ENCODE measurements around the gene PARP12.

PARP12 gene

GRCh38 chr7:140048989-140049338 lies 13.8 kb downstream of the PARP12 start:
- H3K4me1 ChIP-seq (ENCODE audit: control insufficient read depth, low read length): peaks cover 5% of the 10 kb centered on the region
- no peaks in the 10 kb centered on the region for H4K20me1 ChIP-seq (ENCODE audit: control insufficient read depth, insufficient read depth, low read depth, low read length)
- no peaks in the 10 kb centered on the region for H3K27me3 ChIP-seq (ENCODE audit: control insufficient read depth, low read length)
- H3K4me2 ChIP-seq (ENCODE audit: low read length): no peak overlapping the region
- no peak for TF ChIP-seq EZH2phosphoT487 (IDR thresholded peaks at IDR 0.05; ENCODE audit: borderline replicate concordance, low read length)
- no peak for TF ChIP-seq CTCF (IDR thresholded peaks at IDR 0.05; ENCODE audit: low read depth, low read length, poor library complexity, severe bottlenecking)
- H3K9me3 ChIP-seq (ENCODE audit: control insufficient read depth, insufficient read depth, low read length): no peaks in the 10 kb centered on the region
- H3K9me2 ChIP-seq (replicated peaks; ENCODE audit: control insufficient read depth, low read length): no peaks in the 10 kb centered on the region
- H3K4me3 ChIP-seq (ENCODE audit: low read length): no peak overlapping the region
- H3F3A ChIP-seq (ENCODE audit: control insufficient read depth, insufficient read depth): no peaks in the 10 kb centered on the region
- no peak overlapping the region for H3K27ac ChIP-seq (ENCODE audit: low read depth, low read length)
- H3K36me3 ChIP-seq (ENCODE audit: control insufficient read depth, low read length): no peaks in the 10 kb centered on the region
- no peaks in the 10 kb centered on the region for H3K79me2 ChIP-seq (ENCODE audit: control insufficient read depth, low read length)

GRCh38 chr7:140048138-140048537 lies 14.6 kb downstream of the PARP12 start:
- TF ChIP-seq EZH2phosphoT487 (IDR thresholded peaks at IDR 0.05; ENCODE audit: borderline replicate concordance, low read length): no peak
- no peak for TF ChIP-seq CTCF (IDR thresholded peaks at IDR 0.05; ENCODE audit: low read depth, low read length, poor library complexity, severe bottlenecking)
- H3K4me2 ChIP-seq (ENCODE audit: low read length): no peak overlapping the region
- H3K36me3 ChIP-seq (ENCODE audit: control insufficient read depth, low read length): no peaks in the 10 kb centered on the region
- no peaks in the 10 kb centered on the region for H3K9me2 ChIP-seq (replicated peaks; ENCODE audit: control insufficient read depth, low read length)
- H4K20me1 ChIP-seq (ENCODE audit: control insufficient read depth, insufficient read depth, low read depth, low read length): no peaks in the 10 kb centered on the region
- H3K27ac ChIP-seq (ENCODE audit: low read depth, low read length): no peak overlapping the region
- no peaks in the 10 kb centered on the region for H3K27me3 ChIP-seq (ENCODE audit: control insufficient read depth, low read length)
- no peak overlapping the region for H3K4me3 ChIP-seq (ENCODE audit: low read length)
- H3K9me3 ChIP-seq (ENCODE audit: control insufficient read depth, insufficient read depth, low read length): no peaks in the 10 kb centered on the region
- H3K79me2 ChIP-seq (ENCODE audit: control insufficient read depth, low read length): no peaks in the 10 kb centered on the region
- H3K4me1 ChIP-seq (ENCODE audit: control insufficient read depth, low read length): no peaks in the 10 kb centered on the region
- H3F3A ChIP-seq (ENCODE audit: control insufficient read depth, insufficient read depth): no peaks in the 10 kb centered on the region

- Histone ChIP-seq H3K4me2 (ENCODE audit: low read length) (no peak overlapping the region), H4K20me1 (ENCODE audit: control insufficient read depth, insufficient read depth, low read depth, low read length) (no peaks in the 10 kb centered on the region), H3K27ac (ENCODE audit: low read depth, low read length) (no peak overlapping the region), H3K79me2 (ENCODE audit: control insufficient read depth, low read length) (no peaks in the 10 kb centered on the region), H3K36me3 (ENCODE audit: control insufficient read depth, low read length) (no peaks in the 10 kb centered on the region), H3K4me3 (ENCODE audit: low read length) (no peak overlapping the region), H3K9me3 (ENCODE audit: control insufficient read depth, insufficient read depth, low read length) (no peaks in the 10 kb centered on the region), H3K9me2 (replicated peaks; ENCODE audit: control insufficient read depth, low read length) (no peaks in the 10 kb centered on the region), H3K4me1 (ENCODE audit: control insufficient read depth, low read length) (no peaks in the 10 kb centered on the region), H3K27me3 (ENCODE audit: control insufficient read depth, low read length) (no peaks in the 10 kb centered on the region), H3F3A (ENCODE audit: control insufficient read depth, insufficient read depth) (no peaks in the 10 kb centered on the region)
- TF ChIP-seq EZH2phosphoT487 (IDR thresholded peaks at IDR 0.05; ENCODE audit: borderline replicate concordance, low read length): no peak
- TF ChIP-seq CTCF (IDR thresholded peaks at IDR 0.05; ENCODE audit: low read depth, low read length, poor library complexity, severe bottlenecking): no peak
Measured at GRCh38 chr7:140047197-140047596, 15.6 kb downstream of the PARP12 start.

- H3K4me1 ChIP-seq (ENCODE audit: control insufficient read depth, low read length): no peaks in the 10 kb centered on the region
- no peaks in the 10 kb centered on the region for H3K79me2 ChIP-seq (ENCODE audit: control insufficient read depth, low read length)
- H3K4me3 ChIP-seq (ENCODE audit: low read length): no peak overlapping the region
- H3F3A ChIP-seq (ENCODE audit: control insufficient read depth, insufficient read depth): no peaks in the 10 kb centered on the region
- H3K36me3 ChIP-seq (ENCODE audit: control insufficient read depth, low read length): no peaks in the 10 kb centered on the region
- no peak overlapping the region for H3K27ac ChIP-seq (ENCODE audit: low read depth, low read length)
- no peak for TF ChIP-seq CTCF (IDR thresholded peaks at IDR 0.05; ENCODE audit: low read depth, low read length, poor library complexity, severe bottlenecking)
- no peak for TF ChIP-seq EZH2phosphoT487 (IDR thresholded peaks at IDR 0.05; ENCODE audit: borderline replicate concordance, low read length)
- no peak overlapping the region for H3K4me2 ChIP-seq (ENCODE audit: low read length)
- no peaks in the 10 kb centered on the region for H3K9me2 ChIP-seq (replicated peaks; ENCODE audit: control insufficient read depth, low read length)
- no peaks in the 10 kb centered on the region for H3K27me3 ChIP-seq (ENCODE audit: control insufficient read depth, low read length)
- no peaks in the 10 kb centered on the region for H4K20me1 ChIP-seq (ENCODE audit: control insufficient read depth, insufficient read depth, low read depth, low read length)
- no peaks in the 10 kb centered on the region for H3K9me3 ChIP-seq (ENCODE audit: control insufficient read depth, insufficient read depth, low read length)
Measured at GRCh38 chr7:140045697-140046096, 17.1 kb downstream of the PARP12 start.

Measured in DOHH2 (cell line).